ENCODE measurements around the gene IFT172.

GRCh38 chr2:27420996-27421395 lies 68.5 kb downstream of the IFT172 start:
- TF ChIP-seq POLR2A (IDR thresholded peaks at IDR 0.05) (no peak), CTCF (IDR thresholded peaks at IDR 0.05) (no peak), POLR2AphosphoS5 (IDR thresholded peaks at IDR 0.05) (no peak)
